Measurements from ENCODE around the gene DAB2IP.
A peak's percentile ranks its signal among the peaks of the same experiment; 100 is the strongest.

DAB2IP gene

DNA sequence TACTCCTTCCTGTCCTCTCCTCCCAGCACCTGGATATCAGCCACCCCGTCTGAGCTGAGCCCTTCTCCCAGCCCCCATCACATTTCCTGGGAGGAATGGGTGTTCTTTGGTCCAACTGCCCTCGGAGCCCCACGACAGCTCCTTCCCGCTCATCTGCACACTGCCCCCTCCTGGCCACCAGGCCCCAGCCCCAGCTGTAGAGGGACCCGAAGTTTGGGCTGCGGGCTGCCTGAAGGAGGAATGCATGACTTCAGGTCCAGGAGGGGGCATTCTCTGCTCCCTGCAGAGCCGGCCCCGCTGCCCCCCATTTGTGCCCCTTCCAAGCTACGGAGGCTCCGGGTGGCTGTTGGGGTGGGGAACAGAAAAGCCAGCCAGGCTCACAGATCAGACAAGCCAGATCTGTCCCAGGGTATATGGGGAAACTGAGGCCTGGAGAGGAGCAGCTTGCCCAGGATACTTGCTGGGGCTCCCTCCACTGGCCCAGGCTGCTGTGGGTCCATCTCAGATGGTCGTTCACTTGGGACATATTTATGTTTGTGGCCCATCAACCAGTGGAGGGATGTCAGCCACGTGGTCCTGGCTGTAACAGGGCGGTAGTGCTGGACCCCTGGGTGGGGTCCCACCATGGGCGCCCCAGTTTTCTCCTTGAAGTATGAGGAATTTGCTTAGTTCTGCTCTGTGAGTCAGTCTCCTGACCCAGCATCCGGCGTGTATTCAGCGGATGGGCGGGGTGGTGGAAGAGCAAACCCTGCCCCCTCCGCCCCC lies 33.1 kb downstream of the DAB2IP start:
- TF ChIP-seq, protein P1, sequence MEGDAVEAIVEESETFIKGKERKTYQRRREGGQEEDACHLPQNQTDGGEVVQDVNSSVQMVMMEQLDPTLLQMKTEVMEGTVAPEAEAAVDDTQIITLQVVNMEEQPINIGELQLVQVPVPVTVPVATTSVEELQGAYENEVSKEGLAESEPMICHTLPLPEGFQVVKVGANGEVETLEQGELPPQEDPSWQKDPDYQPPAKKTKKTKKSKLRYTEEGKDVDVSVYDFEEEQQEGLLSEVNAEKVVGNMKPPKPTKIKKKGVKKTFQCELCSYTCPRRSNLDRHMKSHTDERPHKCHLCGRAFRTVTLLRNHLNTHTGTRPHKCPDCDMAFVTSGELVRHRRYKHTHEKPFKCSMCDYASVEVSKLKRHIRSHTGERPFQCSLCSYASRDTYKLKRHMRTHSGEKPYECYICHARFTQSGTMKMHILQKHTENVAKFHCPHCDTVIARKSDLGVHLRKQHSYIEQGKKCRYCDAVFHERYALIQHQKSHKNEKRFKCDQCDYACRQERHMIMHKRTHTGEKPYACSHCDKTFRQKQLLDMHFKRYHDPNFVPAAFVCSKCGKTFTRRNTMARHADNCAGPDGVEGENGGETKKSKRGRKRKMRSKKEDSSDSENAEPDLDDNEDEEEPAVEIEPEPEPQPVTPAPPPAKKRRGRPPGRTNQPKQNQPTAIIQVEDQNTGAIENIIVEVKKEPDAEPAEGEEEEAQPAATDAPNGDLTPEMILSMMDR (IDR thresholded peaks at IDR 0.05), result peak; percentile 72

DNA sequence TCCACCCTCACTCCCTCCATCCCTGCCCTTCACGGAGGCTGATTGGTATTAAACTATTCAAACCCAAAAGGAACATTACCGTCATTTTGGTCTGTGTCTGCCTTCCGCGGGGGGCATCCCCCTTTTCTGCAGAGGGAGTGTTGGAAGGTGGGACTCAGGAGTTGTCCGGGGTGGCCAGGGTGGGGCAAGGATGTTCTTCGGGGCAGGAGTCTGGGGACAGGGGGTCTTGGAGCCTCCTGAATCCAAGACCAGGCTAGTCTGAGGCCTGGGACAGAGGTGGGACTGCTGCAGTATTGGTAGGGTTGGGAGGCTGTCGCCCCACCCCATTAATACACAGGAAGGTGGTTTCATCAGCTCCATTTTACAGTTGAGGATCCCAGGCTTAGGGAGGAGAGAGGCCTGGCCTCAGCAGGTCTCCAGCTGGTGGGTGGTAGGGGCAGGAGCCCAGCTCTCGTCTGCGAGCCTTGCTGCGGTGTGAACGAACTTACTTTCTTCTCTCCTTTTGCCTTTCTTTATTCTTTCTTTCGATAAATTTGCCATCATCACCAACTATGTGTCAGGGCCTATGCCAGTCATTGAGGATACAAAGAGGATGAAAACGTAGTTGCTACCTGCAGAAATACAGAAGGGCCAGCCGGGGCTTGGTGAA lies 33.8 kb downstream of the DAB2IP start:
- TF ChIP-seq, protein P1 (IDR thresholded peaks at IDR 0.05), result no peak

DNA sequence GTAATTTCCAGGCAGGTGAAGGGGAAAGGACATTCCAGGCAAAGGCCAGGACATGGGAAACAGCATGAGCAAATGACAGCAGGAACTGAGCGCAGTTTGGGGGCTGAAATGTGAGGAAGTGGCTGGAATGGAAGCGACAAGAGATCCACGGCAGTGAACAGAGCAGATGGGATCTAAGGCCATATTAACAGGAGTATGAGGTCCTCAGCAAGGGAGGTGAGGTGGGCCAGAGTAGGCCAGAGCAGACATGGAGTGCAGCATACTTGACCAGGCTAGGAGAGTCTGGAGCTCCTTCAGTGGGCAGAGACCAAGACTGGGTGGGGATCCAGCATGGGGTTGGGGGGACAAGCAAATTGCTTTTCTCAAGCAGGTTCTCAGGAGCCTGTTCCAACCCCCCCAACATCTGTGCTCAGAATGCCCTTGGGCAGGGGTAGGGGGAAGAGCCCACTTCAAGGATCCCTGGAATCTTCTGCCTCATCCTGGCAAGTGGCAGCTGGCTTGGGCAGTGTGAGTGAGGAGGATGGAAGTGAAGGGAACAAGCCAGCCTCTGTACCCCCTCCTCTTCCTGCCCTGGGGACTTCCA lies 34.5 kb downstream of the DAB2IP start:
- TF ChIP-seq, protein P1 (IDR thresholded peaks at IDR 0.05), result no peak

DNA sequence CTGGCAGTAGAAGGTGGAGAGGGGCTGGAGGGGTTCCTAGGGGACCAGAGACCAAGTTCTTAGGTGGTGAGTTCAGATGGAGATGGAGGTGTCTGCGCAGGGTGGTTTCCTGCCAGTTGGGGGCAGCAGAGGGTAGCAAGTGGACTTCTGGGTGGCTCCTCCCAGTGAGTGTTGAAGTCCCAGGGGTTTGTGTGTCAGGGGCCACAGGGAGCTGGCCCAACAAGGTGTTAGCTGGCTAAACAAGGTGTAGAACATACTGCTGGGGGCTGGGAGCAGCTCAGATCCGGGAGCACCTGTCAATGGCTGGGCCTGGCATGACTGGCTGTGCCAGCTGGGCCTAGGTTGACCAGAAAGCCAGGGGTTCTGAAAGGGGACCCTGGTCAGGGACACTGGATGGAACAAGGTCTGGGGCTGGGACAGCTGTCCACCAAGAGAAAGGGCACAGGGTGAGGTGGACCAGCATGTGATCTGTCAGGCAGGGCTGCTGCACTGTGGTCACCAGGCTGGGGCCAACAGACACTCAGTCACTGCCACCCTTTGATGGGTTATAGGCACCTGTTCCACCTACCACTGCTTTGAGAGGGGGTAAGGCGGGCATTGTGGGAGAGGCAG lies 35.6 kb downstream of the DAB2IP start:
- TF ChIP-seq, protein P1 (IDR thresholded peaks at IDR 0.05), result peak; percentile 90

DNA sequence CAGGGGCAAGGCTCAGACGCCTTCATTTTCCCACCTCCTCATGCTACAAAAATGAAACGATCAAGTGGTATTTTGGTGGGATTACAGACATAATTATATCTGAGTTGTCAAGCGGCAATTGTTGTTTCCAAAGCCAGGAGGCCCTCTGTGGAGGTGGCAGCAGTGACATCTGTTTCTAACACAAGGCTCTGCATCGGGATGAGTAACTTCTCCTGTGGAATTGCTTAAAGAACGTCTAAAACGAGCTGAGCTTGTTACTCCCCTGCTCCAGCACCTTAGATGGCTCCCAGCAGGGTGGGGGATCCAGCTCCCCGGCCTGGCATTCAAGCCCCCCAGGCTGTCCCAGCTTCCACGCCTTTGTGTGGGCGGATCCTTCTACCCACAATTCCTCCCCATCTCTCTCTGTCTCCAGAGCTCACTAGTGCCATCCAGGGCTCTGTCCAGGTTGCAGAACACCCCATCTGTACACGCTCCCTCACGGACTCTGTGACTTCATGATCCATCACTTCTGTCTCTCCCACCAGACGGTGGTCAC lies 36.8 kb downstream of the DAB2IP start:
- TF ChIP-seq, protein P1 (IDR thresholded peaks at IDR 0.05), result no peak

DNA sequence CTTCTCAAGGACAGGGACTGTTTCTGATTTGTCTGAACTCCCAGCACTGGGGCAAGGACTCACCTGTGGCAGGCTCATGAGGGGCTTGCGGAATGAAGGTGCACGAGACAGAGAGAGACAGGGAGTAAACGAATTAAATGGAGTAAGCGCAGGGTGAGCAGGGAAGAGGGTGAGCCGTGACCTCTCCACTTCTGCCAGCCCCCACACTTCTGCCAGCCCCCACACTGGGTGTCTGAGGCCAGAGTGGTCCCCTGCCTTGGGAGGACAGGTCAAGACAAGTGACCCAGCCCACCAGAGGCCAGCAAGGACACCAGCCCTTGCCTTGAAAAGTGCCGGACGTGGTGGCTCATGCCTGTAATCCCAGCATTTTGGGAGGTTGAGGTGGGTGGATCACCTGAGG lies 37.2 kb downstream of the DAB2IP start:
- TF ChIP-seq, protein P1 (IDR thresholded peaks at IDR 0.05), result no peak

DNA sequence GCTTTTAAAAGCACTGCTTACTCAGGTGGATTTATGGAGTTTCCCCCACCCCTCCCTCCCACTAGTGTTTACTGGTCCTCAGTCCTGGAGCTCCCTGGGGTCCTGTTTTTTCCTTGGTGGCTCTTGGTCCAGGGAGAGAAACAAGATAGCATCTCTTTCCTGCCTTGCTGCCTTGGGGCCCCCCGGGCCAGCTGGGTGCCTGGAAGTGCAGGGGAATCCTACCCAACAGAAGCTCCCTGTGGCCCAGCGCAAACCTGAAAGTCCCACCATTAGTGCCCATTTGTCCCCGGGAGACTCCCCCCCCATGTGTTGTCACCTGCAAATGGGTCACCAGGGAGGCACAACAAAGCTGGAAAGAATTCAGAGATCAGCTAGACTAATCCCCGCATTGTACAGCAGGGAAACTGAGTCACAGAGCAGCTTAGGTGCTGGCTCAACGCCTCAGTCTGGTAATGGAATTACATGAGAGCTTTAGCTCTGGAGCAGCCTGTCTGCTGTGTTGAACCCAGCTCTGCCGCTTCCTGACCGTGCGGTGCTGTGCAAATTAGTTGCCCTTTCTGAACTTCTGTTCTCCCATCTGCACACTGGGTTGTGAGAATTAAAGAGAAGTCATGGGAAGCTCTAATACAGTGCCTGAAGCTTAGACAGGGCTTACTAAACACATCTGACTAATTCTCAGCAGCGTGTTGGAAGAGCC lies 38.2 kb downstream of the DAB2IP start:
- TF ChIP-seq, protein P1 (IDR thresholded peaks at IDR 0.05), result no peak

Data from LNCAP (cell line).